Left lung (tissue), 10 donors: ENCODE results near the gene RBM27. TPM values are rescaled to one million over a fixed set of nuclear protein-coding genes. Genes with fewer than 3 reads are reported as not detected.

Experiments used
- ATAC-seq: fragments of 200-7000 bp; cut with Tn5 transposase; one replicate; pipeline ENCODE4 v1.9.1; 2020; ENCODE audit warnings: moderate library complexity
- DNase-seq, 4 donors: peaks; one replicate each; pipeline ENCODE4 v3.0.0-alpha.2; 2013 to 2020
- H3K27ac ChIP-seq, 2 donors: fragments of 200-600 bp; sonication (generic) in 1 of 2; one replicate each; pipeline versions ENCODE4 v1.5.0 to v1.8.0; 2020 to 2021
- H3K27me3 ChIP-seq, 2 donors: fragments of 200-600 bp; sonication (generic) in 1 of 2; one replicate each; pipeline versions ENCODE4 v1.5.0 to v1.8.0; 2020 to 2021
- H3K36me3 ChIP-seq, 2 donors: fragments of 200-600 bp; sonication (generic) in 1 of 2; one replicate each; pipeline versions ENCODE4 v1.5.0 to v1.8.0; 2020 to 2021
- H3K4me1 ChIP-seq, 2 donors: fragments of 200-600 bp; one replicate each; pipeline ENCODE4 v1.8.0; 2021
- H3K4me3 ChIP-seq, 2 donors: fragments of 200-600 bp; sonication (generic) in 1 of 2; one replicate each; pipeline versions ENCODE4 v1.5.0 to v1.8.0; 2020 to 2021; ENCODE audit warnings: mild to moderate bottlenecking in 1 of 2
- H3K9me3 ChIP-seq, 2 donors: fragments of 200-600 bp; sonication (generic) in 1 of 2; one replicate each; pipeline versions ENCODE4 v1.5.0 to v1.8.0; 2020 to 2021
- intact Hi-C, 2 donors: fragments of 100-400 bp; cut with DNase I; formaldehyde crosslinking; loops; one replicate each; pipeline versions ENCODE4 v1.11.2 to v1.14.2; 2022
- polyA plus RNA-seq, 6 donors: library from polyadenylated mRNA; unstranded; fragments of 120-200 nt; gene quantifications; one replicate each; pipeline ENCODE4 v1.2.1, GENCODE V29; 2013; ENCODE audit not compliant: insufficient read length in 6 of 6
- total RNA-seq, 2 donors: library from RNA; stranded (reverse); fragmentation: NEBNext Ultra II Directional; extraction: Animal tissue kit (Norgen Biotek cat#: 25700); gene quantifications; one replicate each; pipeline ENCODE4 v1.2.1, GENCODE V29; 2021
- TF ChIP-seq, protein P1 (sequence below), 2 donors: fragments of 200-600 bp; sonication (generic) in 1 of 2; IDR thresholded peaks; one replicate each; pipeline versions ENCODE4 v1.5.0 to v1.8.0; 2021; ENCODE audit warnings: antibody characterized with exemption in 2 of 2
- donor health status: DM: no; HTN: yes; CAD: no.
- donor health status: DM: no; HTN: no; CAD: no.

RBM27 gene
- total and polyA plus RNA-seq, 8 donors = 12.3 to 30.0 (median 27.7) TPM

DNA sequence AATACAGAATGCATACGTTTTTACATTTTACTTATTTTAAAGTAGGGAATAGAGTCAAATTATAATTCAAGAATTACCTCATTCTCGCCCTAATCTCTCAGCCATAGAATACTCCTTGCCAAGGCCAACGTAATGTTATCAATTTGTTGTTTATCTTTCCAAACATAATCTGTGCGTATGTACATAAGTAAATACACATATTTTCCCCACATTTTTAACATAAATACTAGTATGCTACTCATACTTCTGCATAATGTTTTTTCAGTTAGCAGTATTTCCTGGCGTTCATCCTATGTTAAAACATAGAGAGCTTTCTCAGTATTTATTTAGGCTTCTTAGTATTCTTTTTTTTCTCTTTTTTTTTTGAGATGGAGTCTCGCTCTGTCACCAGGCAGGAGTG is 28.8 kb downstream of the RBM27 start:
- DNase-seq (no peak), ATAC-seq (no peak)
- H3K27me3 ChIP-seq = no peaks in the 10 kb centered on the region
- H3K4me3 ChIP-seq = no peak overlapping the region
- peaks cover 0 to 97% of the 10 kb centered on the region in 2 donors for H3K36me3 ChIP-seq
- no peak overlapping the region for H3K27ac ChIP-seq
- H3K4me1 ChIP-seq = no peaks in the 10 kb centered on the region
- TF ChIP-seq, protein P1, sequence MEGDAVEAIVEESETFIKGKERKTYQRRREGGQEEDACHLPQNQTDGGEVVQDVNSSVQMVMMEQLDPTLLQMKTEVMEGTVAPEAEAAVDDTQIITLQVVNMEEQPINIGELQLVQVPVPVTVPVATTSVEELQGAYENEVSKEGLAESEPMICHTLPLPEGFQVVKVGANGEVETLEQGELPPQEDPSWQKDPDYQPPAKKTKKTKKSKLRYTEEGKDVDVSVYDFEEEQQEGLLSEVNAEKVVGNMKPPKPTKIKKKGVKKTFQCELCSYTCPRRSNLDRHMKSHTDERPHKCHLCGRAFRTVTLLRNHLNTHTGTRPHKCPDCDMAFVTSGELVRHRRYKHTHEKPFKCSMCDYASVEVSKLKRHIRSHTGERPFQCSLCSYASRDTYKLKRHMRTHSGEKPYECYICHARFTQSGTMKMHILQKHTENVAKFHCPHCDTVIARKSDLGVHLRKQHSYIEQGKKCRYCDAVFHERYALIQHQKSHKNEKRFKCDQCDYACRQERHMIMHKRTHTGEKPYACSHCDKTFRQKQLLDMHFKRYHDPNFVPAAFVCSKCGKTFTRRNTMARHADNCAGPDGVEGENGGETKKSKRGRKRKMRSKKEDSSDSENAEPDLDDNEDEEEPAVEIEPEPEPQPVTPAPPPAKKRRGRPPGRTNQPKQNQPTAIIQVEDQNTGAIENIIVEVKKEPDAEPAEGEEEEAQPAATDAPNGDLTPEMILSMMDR (IDR thresholded peaks at IDR 0.05) = no peak
- H3K9me3 ChIP-seq = no peaks in the 10 kb centered on the region
- intact Hi-C loops = no loop called here

DNA sequence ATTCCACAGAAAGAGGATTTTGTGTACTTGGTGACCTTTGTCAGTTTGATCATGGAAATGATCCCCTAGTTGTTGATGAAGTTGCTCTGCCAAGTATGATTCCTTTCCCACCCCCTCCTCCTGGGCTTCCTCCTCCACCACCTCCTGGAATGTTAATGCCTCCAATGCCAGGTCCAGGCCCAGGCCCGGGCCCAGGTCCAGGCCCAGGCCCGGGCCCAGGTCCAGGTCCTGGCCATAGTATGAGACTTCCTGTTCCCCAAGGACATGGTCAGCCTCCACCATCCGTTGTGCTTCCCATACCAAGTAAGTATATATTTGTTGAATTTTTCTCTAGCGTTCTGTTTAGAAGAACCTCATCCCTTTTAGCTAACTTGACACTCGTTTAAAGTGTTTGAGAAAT is 30.0 kb downstream of the RBM27 start:
- no peak overlapping the region for H3K27ac ChIP-seq
- no peaks in the 10 kb centered on the region for H3K9me3 ChIP-seq
- TF ChIP-seq, protein P1 (IDR thresholded peaks at IDR 0.05) = no peak
- peaks cover 0 to 100% of the 10 kb centered on the region in 2 donors for H3K36me3 ChIP-seq
- H3K4me3 ChIP-seq = no peak overlapping the region
- H3K4me1 ChIP-seq = no peaks in the 10 kb centered on the region
- H3K27me3 ChIP-seq = no peaks in the 10 kb centered on the region
- no peak for DNase-seq
- intact Hi-C loops = no loop called here
- ATAC-seq = no peak

DNA sequence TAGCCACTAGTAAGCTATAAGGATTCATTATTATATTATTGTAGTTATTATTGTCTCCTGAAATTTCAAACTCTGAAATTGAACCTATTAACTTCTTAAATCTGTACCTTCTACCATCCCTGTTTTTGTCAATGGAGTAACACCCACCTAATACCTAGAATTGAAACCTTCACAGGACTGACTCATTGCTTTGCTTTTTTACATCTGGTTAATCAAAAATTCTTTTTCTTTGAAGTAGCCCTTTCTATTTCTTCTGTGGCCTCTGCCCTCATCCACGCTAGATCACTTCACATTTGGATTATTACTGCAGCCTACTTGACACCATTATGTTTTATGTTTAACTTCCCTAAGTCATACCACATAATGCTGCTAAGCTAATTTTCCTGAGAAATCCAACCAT is 35.6 kb downstream of the RBM27 start:
- H3K36me3 ChIP-seq = peaks cover 0 to 80% of the 10 kb centered on the region in 2 donors

DNA sequence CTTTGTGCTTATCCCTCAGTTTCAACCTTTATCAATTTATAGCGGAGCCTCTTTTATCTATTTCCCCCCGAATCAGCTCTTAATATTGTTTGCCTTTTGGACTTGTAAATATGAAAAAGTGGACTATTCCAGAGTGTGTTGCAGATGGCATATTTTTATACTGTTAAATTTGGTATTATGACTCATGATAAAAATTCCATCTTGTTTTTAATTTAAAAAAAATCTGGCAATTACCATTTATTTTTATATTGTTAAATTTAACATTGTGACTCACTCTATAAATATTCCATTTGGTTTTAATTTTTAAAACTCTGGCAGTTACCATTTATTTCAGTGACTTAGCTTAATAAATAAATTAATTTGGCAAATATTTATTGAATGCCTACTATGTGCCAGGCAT is 37.5 kb downstream of the RBM27 start:
- Histone ChIP-seq H3K27me3 (no peaks in the 10 kb centered on the region), H3K9me3 (no peaks in the 10 kb centered on the region), H3K27ac (no peak overlapping the region), H3K4me1 (no peaks in the 10 kb centered on the region), H3K4me3 (no peak overlapping the region), H3K36me3 (peaks cover 0 to 78% of the 10 kb centered on the region in 2 donors)
- no peak for ATAC-seq
- intact Hi-C loops = no loop called here
- TF ChIP-seq, protein P1 (IDR thresholded peaks at IDR 0.05) = no peak
- DNase-seq = no peak

More for the DNA sequence above, 35.6 kb downstream of the RBM27 start:
- H3K27ac ChIP-seq = no peak overlapping the region
- TF ChIP-seq, protein P1 (IDR thresholded peaks at IDR 0.05) = no peak
- no peaks in the 10 kb centered on the region for H3K4me1 ChIP-seq
- intact Hi-C loops = no loop called here
- H3K4me3 ChIP-seq = no peak overlapping the region
- no peak for ATAC-seq
- H3K27me3 ChIP-seq = no peaks in the 10 kb centered on the region
- no peaks in the 10 kb centered on the region for H3K9me3 ChIP-seq
- no peak for DNase-seq

DNA sequence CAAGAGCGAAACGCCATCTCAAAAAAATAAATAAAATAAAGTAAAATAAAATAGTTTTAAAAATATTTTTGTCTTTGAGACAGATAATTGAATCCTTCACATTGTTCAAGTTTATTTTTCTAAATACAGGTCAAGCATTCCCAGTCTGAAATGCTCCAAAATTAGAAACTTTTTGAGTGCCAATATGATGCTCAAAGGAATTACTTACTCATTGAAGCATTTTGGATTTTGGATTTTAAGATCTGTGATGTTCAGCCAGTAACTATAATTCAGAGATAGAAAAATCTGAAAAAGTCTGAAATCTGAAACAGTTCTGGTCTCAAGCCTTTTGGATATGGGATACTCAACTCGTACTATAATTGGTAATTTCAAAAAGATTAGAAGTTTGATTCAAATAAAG is 39.8 kb downstream of the RBM27 start:
- TF ChIP-seq, protein P1 (IDR thresholded peaks at IDR 0.05) = no peak
- H3K27ac ChIP-seq = no peak overlapping the region

More for the DNA sequence above, 39.8 kb downstream of the RBM27 start:
- intact Hi-C loops = no loop called here
- no peak overlapping the region for H3K4me3 ChIP-seq
- H3K9me3 ChIP-seq = no peaks in the 10 kb centered on the region
- ATAC-seq = no peak
- H3K27me3 ChIP-seq = no peaks in the 10 kb centered on the region
- H3K4me1 ChIP-seq = no peaks in the 10 kb centered on the region
- DNase-seq = no peak
- H3K36me3 ChIP-seq = peaks cover 0 to 55% of the 10 kb centered on the region in 2 donors
